Caco-2 (cell line): Measurements from ENCODE around the gene FOXL3. TPM values are rescaled to one million over a fixed set of nuclear protein-coding genes. Genes with fewer than 3 reads are reported as not detected.

Source experiments
- BruUV-seq: library from RNA; stranded (reverse); fragments of 400-500 nt; replicated peaks from 2 replicates; lab custom pipeline; 2021; lab: Mats Ljungman, UMichigan
- CTCF ChIA-PET: fragments of 300-600 bp; sonication (Branson Sonifier 250); formaldehyde crosslinking; loops from one replicate; lab custom pipeline; 2022; ENCODE audit warnings: antibody characterized with exemption; lab: Charles Lee
- POLR2A ChIA-PET: fragments of 300-600 bp; sonication (Branson Sonifier 250); formaldehyde crosslinking; loops from one replicate; lab custom pipeline; 2022; ENCODE audit warnings: antibody characterized with exemption; lab: Charles Lee
- DNase-seq, 2 experiments: peaks; one replicate each; pipeline versions ENCODE4 v3.0.0 to v3.0.0-alpha.2; 2020 to 2022
- H3K27me3 ChIP-seq: replicated peaks from 2 replicates; pipeline ENCODE4 v1.6.0; 2011; ENCODE audit warnings: low read length; ENCODE audit not compliant: control insufficient read depth, insufficient read depth
- H3K36me3 ChIP-seq: 2 replicates; pipeline ENCODE4 v1.5.1; 2011; ENCODE audit warnings: low read length; ENCODE audit not compliant: control insufficient read depth, insufficient read depth
- H3K4me1 ChIP-seq: fragments of 250-450 bp; sonication (Bioruptor Pico); 2 replicates; pipeline ENCODE4 v1.5.1; 2020; ENCODE audit warnings: mild to moderate bottlenecking
- H3K4me3 ChIP-seq: 2 replicates; pipeline ENCODE4 v1.5.1; 2011; ENCODE audit warnings: low read depth, mild to moderate bottlenecking, control low read depth, low read length
- H3K9me3 ChIP-seq: fragments of 250-450 bp; sonication (Bioruptor Pico); 2 replicates; pipeline ENCODE4 v1.5.1; 2020; ENCODE audit warnings: mild to moderate bottlenecking, moderate library complexity
- H3K27ac Mint-ChIP-seq: one replicate; pipeline ENCODE4 v1.8.0; 2022; ENCODE audit warnings: mixed read lengths; ENCODE audit not compliant: unreplicated experiment
- H3K27me3 Mint-ChIP-seq: one replicate; pipeline ENCODE4 v1.8.0; 2022; ENCODE audit warnings: mixed read lengths; ENCODE audit not compliant: insufficient read depth, unreplicated experiment
- H3K36me3 Mint-ChIP-seq: one replicate; pipeline ENCODE4 v1.8.0; 2022; ENCODE audit warnings: mild to moderate bottlenecking, mixed read lengths; ENCODE audit not compliant: insufficient read depth, unreplicated experiment
- H3K4me1 Mint-ChIP-seq: one replicate; pipeline ENCODE4 v1.8.0; 2022; ENCODE audit warnings: low read depth, mixed read lengths; ENCODE audit not compliant: unreplicated experiment
- H3K4me3 Mint-ChIP-seq: one replicate; pipeline ENCODE4 v1.8.0; 2022; ENCODE audit warnings: mild to moderate bottlenecking, moderate library complexity, mixed read lengths; ENCODE audit not compliant: unreplicated experiment
- H3K9me3 Mint-ChIP-seq: one replicate; pipeline ENCODE4 v1.8.0; 2022; ENCODE audit warnings: mixed read lengths; ENCODE audit not compliant: unreplicated experiment
- intact Hi-C: fragments of 100-400 bp; cut with micrococcal nuclease; formaldehyde crosslinking; loops from one replicate; pipeline ENCODE4 v1.10.0; 2022; ENCODE audit not compliant: unreplicated experiment
- total RNA-seq: library from RNA; stranded (reverse); gene quantifications from 2 replicates; pipeline ENCODE4 v1.2.3, GENCODE V29; 2022
- TF ChIP-seq, protein P1 (sequence below), 2 experiments: fragments of 200-600 bp in 1 of 2; IDR thresholded peaks; 1 replicate in 1 of 2; 2 replicates in 1 of 2; pipeline versions ENCODE4 v1.5.1 to v1.8.0; 2011 to 2022; ENCODE audit warnings: antibody characterized with exemption in 1 of 2, control low read depth in 1 of 2, inconsistent platforms in 1 of 2, low read depth in 1 of 2, low read length in 1 of 2, mild to moderate bottlenecking in 1 of 2, moderate library complexity in 1 of 2; ENCODE audit not compliant: insufficient read depth in 1 of 2, severe bottlenecking in 1 of 2, unreplicated experiment in 1 of 2

FOXL3 gene
- total RNA-seq, 1 experiment from 2014 or later = not detected

DNA sequence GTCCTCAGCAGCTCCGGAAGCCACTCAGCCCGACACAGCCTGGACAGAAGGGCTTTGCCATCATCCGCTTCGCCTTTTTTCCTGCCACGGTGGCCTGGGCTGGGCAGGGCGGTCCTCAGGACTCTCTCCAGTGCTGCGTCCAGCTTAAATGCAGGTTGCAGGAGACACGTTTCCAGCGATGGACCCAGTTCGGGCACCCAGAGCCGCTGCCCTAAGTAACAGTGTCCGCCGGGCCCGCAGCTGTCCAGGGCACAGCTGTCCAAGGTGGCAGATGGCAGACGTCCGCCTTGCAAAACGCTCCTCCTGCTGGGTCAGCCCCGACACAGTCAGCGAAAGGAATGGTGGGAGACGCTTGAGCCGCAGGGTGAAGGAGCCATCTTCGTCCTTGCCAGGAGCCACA lies 37.0 kb upstream of the FOXL3 start:
- BruUV-seq = no TSS peak
- H3K36me3 ChIP-seq = peaks cover 6% of the 10 kb centered on the region
- ChIA-PET CTCF (no interaction called here), POLR2A (no interaction called here)
- Mint-ChIP-seq H3K36me3 (peaks cover 21% of the 10 kb centered on the region), H3K9me3 (no peaks in the 10 kb centered on the region), H3K4me3 (no peak overlapping the region), H3K4me1 (no peaks in the 10 kb centered on the region), H3K27ac (no peak overlapping the region), H3K27me3 (no peaks in the 10 kb centered on the region)
- no peak for DNase-seq
- intact Hi-C loops = no loop called here
- TF ChIP-seq, protein P1, sequence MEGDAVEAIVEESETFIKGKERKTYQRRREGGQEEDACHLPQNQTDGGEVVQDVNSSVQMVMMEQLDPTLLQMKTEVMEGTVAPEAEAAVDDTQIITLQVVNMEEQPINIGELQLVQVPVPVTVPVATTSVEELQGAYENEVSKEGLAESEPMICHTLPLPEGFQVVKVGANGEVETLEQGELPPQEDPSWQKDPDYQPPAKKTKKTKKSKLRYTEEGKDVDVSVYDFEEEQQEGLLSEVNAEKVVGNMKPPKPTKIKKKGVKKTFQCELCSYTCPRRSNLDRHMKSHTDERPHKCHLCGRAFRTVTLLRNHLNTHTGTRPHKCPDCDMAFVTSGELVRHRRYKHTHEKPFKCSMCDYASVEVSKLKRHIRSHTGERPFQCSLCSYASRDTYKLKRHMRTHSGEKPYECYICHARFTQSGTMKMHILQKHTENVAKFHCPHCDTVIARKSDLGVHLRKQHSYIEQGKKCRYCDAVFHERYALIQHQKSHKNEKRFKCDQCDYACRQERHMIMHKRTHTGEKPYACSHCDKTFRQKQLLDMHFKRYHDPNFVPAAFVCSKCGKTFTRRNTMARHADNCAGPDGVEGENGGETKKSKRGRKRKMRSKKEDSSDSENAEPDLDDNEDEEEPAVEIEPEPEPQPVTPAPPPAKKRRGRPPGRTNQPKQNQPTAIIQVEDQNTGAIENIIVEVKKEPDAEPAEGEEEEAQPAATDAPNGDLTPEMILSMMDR (IDR thresholded peaks at IDR 0.05; ENCODE audit: insufficient read depth in 1 of 2, low read depth in 1 of 2, low read length in 1 of 2, severe bottlenecking in 1 of 2, unreplicated experiment in 1 of 2) = no peak
- no peaks in the 10 kb centered on the region for H3K27me3 ChIP-seq
- H3K9me3 ChIP-seq = no peaks in the 10 kb centered on the region; the same call in 1 of the 2 replicates
- H3K4me3 ChIP-seq = no peak overlapping the region
- no peaks in the 10 kb centered on the region for H3K4me1 ChIP-seq

GRCh38 chr7:253581-254336 lies 36.2 kb upstream of the FOXL3 start:
- Histone ChIP-seq H3K36me3 (peaks cover 6% of the 10 kb centered on the region), H3K4me3 (no peak overlapping the region), H3K4me1 (no peaks in the 10 kb centered on the region), H3K27me3 (no peaks in the 10 kb centered on the region), H3K9me3 (no peaks in the 10 kb centered on the region; the same call in 1 of the 2 replicates)
- no peak overlapping the region for H3K27ac Mint-ChIP-seq
- H3K27me3 Mint-ChIP-seq = no peaks in the 10 kb centered on the region
- TF ChIP-seq, protein P1 (IDR thresholded peaks at IDR 0.05; ENCODE audit: insufficient read depth in 1 of 2, low read depth in 1 of 2, low read length in 1 of 2, severe bottlenecking in 1 of 2, unreplicated experiment in 1 of 2) = no peak
- CTCF ChIA-PET = no interaction called here
- intact Hi-C loops = no loop called here
- POLR2A ChIA-PET = no interaction called here
- no peaks in the 10 kb centered on the region for H3K9me3 Mint-ChIP-seq
- H3K4me3 Mint-ChIP-seq = no peak overlapping the region
- H3K36me3 Mint-ChIP-seq = peaks cover 28% of the 10 kb centered on the region
- no peak for DNase-seq
- BruUV-seq = no TSS peak
- no peaks in the 10 kb centered on the region for H3K4me1 Mint-ChIP-seq

- CTCF ChIA-PET = no interaction called here
- no TSS peak for BruUV-seq
- H3K27me3 Mint-ChIP-seq = no peaks in the 10 kb centered on the region
- peaks cover 33% of the 10 kb centered on the region for H3K36me3 Mint-ChIP-seq
- TF ChIP-seq, protein P1 (IDR thresholded peaks at IDR 0.05; ENCODE audit: insufficient read depth in 1 of 2, low read depth in 1 of 2, low read length in 1 of 2, severe bottlenecking in 1 of 2, unreplicated experiment in 1 of 2) = no peak
- H3K27ac Mint-ChIP-seq = no peak overlapping the region
- Histone ChIP-seq H3K4me1 (no peaks in the 10 kb centered on the region), H3K27me3 (no peaks in the 10 kb centered on the region), H3K9me3 (no peaks in the 10 kb centered on the region; the same call in 1 of the 2 replicates), H3K4me3 (no peak overlapping the region), H3K36me3 (peaks cover 6% of the 10 kb centered on the region)
- DNase-seq = no peak
- intact Hi-C loops = no loop called here
- POLR2A ChIA-PET = no interaction called here
- H3K4me3 Mint-ChIP-seq = no peak overlapping the region
- no peaks in the 10 kb centered on the region for H3K9me3 Mint-ChIP-seq
- no peaks in the 10 kb centered on the region for H3K4me1 Mint-ChIP-seq
These were observed 35.5 kb upstream of the FOXL3 start for GRCh38 chr7:254337-255037.
